SU-DHL-6 (cell line): ENCODE results near the gene COL23A1.

ENCODE experiments used
- H2AFZ ChIP-seq: fragments of 200-600 bp; sonication (generic); 2 replicates; pipeline ENCODE4 v1.6.1; 2014; ENCODE audit warnings: low read depth, mild to moderate bottlenecking, moderate library complexity, mixed read lengths, antibody characterized with exemption, low read length; ENCODE audit not compliant: severe bottlenecking
- H3F3A ChIP-seq: fragments of 200-600 bp; shearing (Covaris generic); 2 replicates; pipeline ENCODE4 v1.6.0; 2016; ENCODE audit warnings: antibody characterized with exemption, mild to moderate bottlenecking; ENCODE audit not compliant: insufficient read depth
- H3K27ac ChIP-seq: fragments of 200-600 bp; sonication (generic); 2 replicates; pipeline ENCODE4 v1.5.1; 2016; ENCODE audit warnings: low read depth, mild to moderate bottlenecking, low read length, moderate library complexity, mixed read lengths
- H3K27me3 ChIP-seq: fragments of 200-600 bp; sonication (generic), shearing (Covaris generic); 2 replicates; pipeline ENCODE4 v1.6.0; 2014; ENCODE audit warnings: mild to moderate bottlenecking, low read length
- H3K36me3 ChIP-seq: fragments of 200-600 bp; sonication (generic); 2 replicates; pipeline ENCODE4 v1.6.1; 2014; ENCODE audit warnings: mild to moderate bottlenecking, low read length, mixed read lengths
- H3K4me2 ChIP-seq: fragments of 300-600, 200-600 bp; shearing (Covaris generic), sonication (generic); 2 replicates; pipeline ENCODE4 v1.6.0; 2014; ENCODE audit warnings: low read length, low read depth, mild to moderate bottlenecking; ENCODE audit not compliant: poor library complexity, severe bottlenecking
- H3K4me3 ChIP-seq: fragments of 200-600 bp; sonication (generic); 2 replicates; pipeline ENCODE4 v1.5.1; 2014; ENCODE audit warnings: antibody characterized with exemption, low read length, mild to moderate bottlenecking, mixed read lengths; ENCODE audit not compliant: insufficient read depth, poor library complexity, severe bottlenecking
- H3K79me2 ChIP-seq: fragments of 200-600 bp; sonication (generic); 2 replicates; pipeline ENCODE4 v1.6.1; 2014; ENCODE audit warnings: mild to moderate bottlenecking, low read length, moderate library complexity; ENCODE audit not compliant: insufficient read depth
- H3K9ac ChIP-seq: fragments of 200-600 bp; sonication (generic); 2 replicates; pipeline ENCODE4 v1.7.0; 2014; ENCODE audit warnings: mild to moderate bottlenecking, low read length
- H3K9me2 ChIP-seq: fragments of 200-600 bp; sonication (generic); replicated peaks from 2 replicates; pipeline ENCODE4 v1.6.1; 2014; ENCODE audit warnings: low read length; ENCODE audit not compliant: insufficient read depth
- H3K9me3 ChIP-seq: fragments of 200-600 bp; sonication (generic); 2 replicates; pipeline ENCODE4 v1.6.1; 2014; ENCODE audit warnings: low read length, mixed read lengths; ENCODE audit not compliant: insufficient read depth
- H4K20me1 ChIP-seq: fragments of 200-600 bp; sonication (generic); 2 replicates; pipeline ENCODE4 v1.6.1; 2014; ENCODE audit warnings: low read depth, mild to moderate bottlenecking, antibody characterized with exemption, low read length, moderate library complexity, mixed read lengths
- EZH2phosphoT487 ChIP-seq: fragments of 200-600 bp; sonication (generic), shearing (Covaris generic); conservative IDR thresholded peaks from 2 replicates; pipeline ENCODE4 v1.6.1; 2018; ENCODE audit warnings: mild to moderate bottlenecking, antibody characterized with exemption, low read length, moderate library complexity, mixed read lengths
- TF ChIP-seq, protein P1 (sequence below): fragments of 200-600 bp; sonication (generic); IDR thresholded peaks from one replicate; pipeline ENCODE4 v1.5.1; 2017; ENCODE audit warnings: antibody characterized with exemption, mild to moderate bottlenecking, low read length, moderate library complexity; ENCODE audit not compliant: insufficient read depth, poor library complexity, severe bottlenecking

Gene COL23A1

DNA sequence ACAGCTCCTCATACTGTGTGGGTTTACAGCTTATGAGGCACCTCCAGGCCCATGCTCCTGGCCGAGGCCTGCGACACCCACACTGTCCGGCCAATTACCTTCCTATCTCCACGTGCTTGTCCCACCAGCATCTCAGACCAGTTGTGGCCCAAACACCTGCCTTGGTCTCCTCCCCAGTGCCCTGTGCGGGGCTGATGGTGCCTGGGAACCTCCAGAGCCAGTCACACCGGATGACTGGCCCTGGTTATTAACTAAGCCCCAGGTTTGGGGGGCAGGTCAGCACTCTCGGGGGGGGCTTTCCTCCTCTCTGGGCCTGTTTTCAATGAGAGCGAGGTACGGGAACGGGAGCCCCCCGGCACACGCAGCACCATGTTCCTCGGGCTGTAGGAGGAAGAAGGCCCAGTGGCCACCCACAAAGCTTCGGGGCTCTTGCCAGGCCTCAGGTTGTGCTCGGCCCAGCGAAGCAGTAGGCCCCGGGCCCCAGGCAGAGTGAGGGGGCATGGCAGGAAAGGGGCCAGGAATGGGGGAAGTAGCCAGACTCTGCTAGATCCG lies 281.6 kb downstream of the COL23A1 start:
- Histone ChIP-seq H4K20me1 (no peaks in the 10 kb centered on the region), H3K4me2 (no peak overlapping the region), H3K79me2 (no peaks in the 10 kb centered on the region), H3K9me2 (no peaks in the 10 kb centered on the region), H3K9ac (no peak overlapping the region), H3K36me3 (no peaks in the 10 kb centered on the region), H3K27ac (no peak overlapping the region), H2AFZ (no peak overlapping the region), H3K4me3 (no peak overlapping the region), H3F3A (no peaks in the 10 kb centered on the region), H3K9me3 (peaks cover 2% of the 10 kb centered on the region; the same call in 1 of the 2 replicates), H3K27me3 (no peaks in the 10 kb centered on the region)
- no peak for TF ChIP-seq EZH2phosphoT487
- TF ChIP-seq, protein P1, sequence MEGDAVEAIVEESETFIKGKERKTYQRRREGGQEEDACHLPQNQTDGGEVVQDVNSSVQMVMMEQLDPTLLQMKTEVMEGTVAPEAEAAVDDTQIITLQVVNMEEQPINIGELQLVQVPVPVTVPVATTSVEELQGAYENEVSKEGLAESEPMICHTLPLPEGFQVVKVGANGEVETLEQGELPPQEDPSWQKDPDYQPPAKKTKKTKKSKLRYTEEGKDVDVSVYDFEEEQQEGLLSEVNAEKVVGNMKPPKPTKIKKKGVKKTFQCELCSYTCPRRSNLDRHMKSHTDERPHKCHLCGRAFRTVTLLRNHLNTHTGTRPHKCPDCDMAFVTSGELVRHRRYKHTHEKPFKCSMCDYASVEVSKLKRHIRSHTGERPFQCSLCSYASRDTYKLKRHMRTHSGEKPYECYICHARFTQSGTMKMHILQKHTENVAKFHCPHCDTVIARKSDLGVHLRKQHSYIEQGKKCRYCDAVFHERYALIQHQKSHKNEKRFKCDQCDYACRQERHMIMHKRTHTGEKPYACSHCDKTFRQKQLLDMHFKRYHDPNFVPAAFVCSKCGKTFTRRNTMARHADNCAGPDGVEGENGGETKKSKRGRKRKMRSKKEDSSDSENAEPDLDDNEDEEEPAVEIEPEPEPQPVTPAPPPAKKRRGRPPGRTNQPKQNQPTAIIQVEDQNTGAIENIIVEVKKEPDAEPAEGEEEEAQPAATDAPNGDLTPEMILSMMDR, result no peak

DNA sequence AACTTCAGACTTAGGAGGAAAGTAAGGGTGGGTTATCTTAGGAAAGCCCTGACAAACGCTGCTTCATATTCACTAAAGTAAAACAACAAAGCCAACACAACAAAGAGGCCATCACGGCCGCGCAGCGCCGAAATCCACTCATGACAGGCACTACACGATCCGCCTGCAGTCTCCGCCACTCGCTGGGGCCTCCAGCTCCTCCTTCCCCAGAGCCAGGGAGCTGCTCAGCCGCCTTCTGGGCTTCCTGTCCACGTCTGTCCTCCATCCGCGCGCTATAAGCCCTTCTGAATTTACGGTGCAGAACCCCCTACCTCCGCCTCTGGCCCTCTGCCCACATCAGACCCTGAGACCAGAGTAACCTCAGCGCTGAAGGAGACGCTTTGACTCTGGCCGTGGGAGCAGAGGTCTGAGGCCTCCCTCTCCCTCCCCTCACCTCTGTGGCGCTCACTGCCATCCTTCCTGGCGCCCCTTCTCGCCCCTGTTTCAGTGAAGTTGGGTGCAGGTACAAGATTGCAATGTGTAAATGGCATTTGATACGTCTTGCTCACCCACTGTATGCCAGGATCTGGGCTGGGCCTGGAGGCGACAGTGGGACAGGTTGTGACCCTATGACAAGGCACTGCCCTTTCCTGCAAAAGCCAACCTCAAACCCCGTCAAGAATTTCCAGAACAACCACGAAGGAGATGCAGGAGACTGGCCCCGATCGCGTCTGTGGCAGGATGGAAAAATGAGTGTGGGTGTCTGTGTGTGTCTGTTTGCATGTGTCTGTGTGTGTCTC lies 282.7 kb downstream of the COL23A1 start:
- Histone ChIP-seq H3K79me2 (no peaks in the 10 kb centered on the region), H4K20me1 (no peaks in the 10 kb centered on the region), H3K9me2 (no peaks in the 10 kb centered on the region), H3K27ac (no peak overlapping the region), H3K36me3 (no peaks in the 10 kb centered on the region), H3K27me3 (no peaks in the 10 kb centered on the region), H3K4me3 (no peak overlapping the region), H3K4me2 (no peak overlapping the region), H3K9me3 (peaks cover 13% of the 10 kb centered on the region; the same call in 1 of the 2 replicates), H3K9ac (no peak overlapping the region), H2AFZ (no peak overlapping the region), H3F3A (peaks cover 4% of the 10 kb centered on the region)
- TF ChIP-seq, protein P1, result no peak
- TF ChIP-seq EZH2phosphoT487, result no peak

DNA sequence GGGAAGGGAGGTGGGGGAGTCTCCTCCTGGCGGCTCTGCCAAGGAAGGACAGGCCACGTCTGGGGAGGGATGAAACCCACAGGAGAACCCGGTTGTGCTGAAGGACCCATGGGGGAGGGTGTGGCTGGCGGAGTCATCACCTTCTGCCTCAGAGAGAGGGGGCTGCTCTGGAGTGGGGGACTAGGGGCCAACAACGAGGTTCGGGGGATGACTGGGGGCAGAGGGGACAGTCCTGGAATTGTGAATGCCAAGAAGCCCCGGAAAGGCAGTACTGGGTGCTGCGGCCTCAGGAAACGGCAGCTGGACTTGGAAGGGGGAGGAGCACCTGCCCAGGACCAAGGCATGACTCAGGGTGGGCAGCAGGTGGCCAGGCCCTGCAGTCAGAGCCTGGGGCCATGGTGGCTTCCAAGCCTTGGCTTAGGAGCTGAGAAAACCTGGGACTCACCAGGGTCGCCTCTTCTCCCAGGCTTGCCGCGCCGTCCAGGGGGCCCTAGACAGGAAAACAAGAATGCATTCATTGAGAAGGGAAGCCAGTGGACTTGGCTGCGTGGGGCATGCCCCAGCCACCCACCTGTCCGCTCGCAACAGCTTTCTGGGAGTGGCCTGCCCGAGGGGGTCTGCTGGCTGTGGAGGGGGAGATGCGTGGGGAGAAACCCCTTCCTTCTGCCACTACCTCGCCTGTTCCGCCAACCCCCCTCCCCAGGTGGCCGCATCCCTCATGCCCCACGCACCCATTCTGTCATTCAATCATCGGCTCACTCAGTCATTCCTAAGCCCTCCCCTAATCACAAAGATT lies 283.6 kb downstream of the COL23A1 start:
- H3K9me2 ChIP-seq, result no peaks in the 10 kb centered on the region
- H3K4me2 ChIP-seq, result no peak overlapping the region
- peaks cover 17% of the 10 kb centered on the region; the same call in 1 of the 2 replicates for H3K9me3 ChIP-seq
- no peaks in the 10 kb centered on the region for H3K79me2 ChIP-seq
- H3F3A ChIP-seq, result peaks cover 6% of the 10 kb centered on the region
- H3K27me3 ChIP-seq, result no peaks in the 10 kb centered on the region
- TF ChIP-seq, protein P1, result no peak
- no peak for TF ChIP-seq EZH2phosphoT487
- H3K9ac ChIP-seq, result no peak overlapping the region
- no peak overlapping the region for H3K4me3 ChIP-seq
- H4K20me1 ChIP-seq, result no peaks in the 10 kb centered on the region
- no peaks in the 10 kb centered on the region for H3K36me3 ChIP-seq
- H2AFZ ChIP-seq, result no peak overlapping the region
- no peak overlapping the region for H3K27ac ChIP-seq
